AG09319 (cell line): ENCODE measurements around the gene CERS4.

Experiments used
- DNase-seq: peaks from one replicate; pipeline ENCODE4 v3.0.0-alpha.2; 2010; ENCODE audit warnings: low read depth; ENCODE audit errors: extremely low read depth
- CTCF ChIP-seq: IDR thresholded peaks from 2 replicates; pipeline ENCODE4 v1.5.1; 2011; ENCODE audit warnings: low read depth, mild to moderate bottlenecking, inconsistent platforms, low read length, moderate library complexity

Gene CERS4

GRCh38 chr19:8255426-8256125 lies 46.4 kb downstream of the CERS4 start:
- DNase-seq = no peak
- no peak for TF ChIP-seq CTCF

GRCh38 chr19:8256276-8257051 lies 47.3 kb downstream of the CERS4 start:
- DNase-seq = no peak

GRCh38 chr19:8257052-8257443 lies 47.9 kb downstream of the CERS4 start:
- TF ChIP-seq CTCF = no peak
- no peak for DNase-seq

More at GRCh38 chr19:8256276-8257051, 47.3 kb downstream of the CERS4 start:
- TF ChIP-seq CTCF = no peak

- TF ChIP-seq CTCF = no peak
- no peak for DNase-seq
These were observed 50.2 kb downstream of the CERS4 start for GRCh38 chr19:8259142-8259921.

- DNase-seq = no peak
- TF ChIP-seq CTCF = no peak
These were observed 50.7 kb downstream of the CERS4 start for GRCh38 chr19:8259922-8260247.

- no peak for DNase-seq
- no peak for TF ChIP-seq CTCF
These were observed 52.2 kb downstream of the CERS4 start for GRCh38 chr19:8261347-8261746.

- TF ChIP-seq CTCF = no peak
These were observed 52.7 kb downstream of the CERS4 start for GRCh38 chr19:8261881-8262280.

More at GRCh38 chr19:8261881-8262280, 52.7 kb downstream of the CERS4 start:
- no peak for DNase-seq
